Urothelium cell line (cell line): Measurements from ENCODE around the gene ALDOC.
A peak's percentile ranks its signal among the peaks of the same experiment; 100 is the strongest.

Experiments used
- DNase-seq: peaks from one replicate; pipeline ENCODE4 v3.0.0; 2011; ENCODE audit warnings: low spot score, mixed read lengths
- FAIRE-seq: peaks from 2 replicates; lab custom pipeline; 2011; peaks lifted over from hg19 to GRCh38; lab: Jason Lieb, UNC

The ALDOC gene

GRCh38 chr17:28553000-28553505 lies 23.6 kb downstream of the ALDOC start:
- FAIRE-seq (no peak), DNase-seq (no peak)

GRCh38 chr17:28552176-28552999 lies 24.3 kb downstream of the ALDOC start, which contains the start of gene UNC119:
Gene UNC119 (minus strand): TSS chr17:28552624. CDS start chr17:28552557, 67 bp downstream.
- DNase-seq = peak; percentile 97
- FAIRE-seq = no peak

- FAIRE-seq (no peak), DNase-seq (peak; percentile 54)
Observed at GRCh38 chr17:28551421-28552175, 25.1 kb downstream of the ALDOC start.

GRCh38 chr17:28550858-28551257 lies 25.8 kb downstream of the ALDOC start:
- FAIRE-seq (no peak), DNase-seq (no peak)

GRCh38 chr17:28549236-28550132 lies 27.2 kb downstream of the ALDOC start:
- FAIRE-seq = no peak

GRCh38 chr17:28548417-28549130 lies 28.1 kb downstream of the ALDOC start:
- no peak for DNase-seq
- no peak for FAIRE-seq

More at GRCh38 chr17:28549236-28550132, 27.2 kb downstream of the ALDOC start:
- DNase-seq = no peak

- no peak for FAIRE-seq
Observed at GRCh38 chr17:28547623-28548416, 28.9 kb downstream of the ALDOC start.

GRCh38 chr17:28547096-28547622 lies 29.5 kb downstream of the ALDOC start:
- FAIRE-seq = no peak
- no peak for DNase-seq

More at GRCh38 chr17:28547623-28548416, 28.9 kb downstream of the ALDOC start:
- peak; percentile 86 for DNase-seq

- no peak for DNase-seq
- FAIRE-seq = no peak
Observed at GRCh38 chr17:28545787-28546415, 30.8 kb downstream of the ALDOC start.

- DNase-seq (no peak), FAIRE-seq (no peak)
Observed at GRCh38 chr17:28545141-28545503, 31.6 kb downstream of the ALDOC start.

- DNase-seq = no peak
- FAIRE-seq = no peak
Observed at GRCh38 chr17:28544402-28545140, 32.1 kb downstream of the ALDOC start.

GRCh38 chr17:28541439-28541838 lies 35.3 kb downstream of the ALDOC start:
- FAIRE-seq = no peak
- no peak for DNase-seq

GRCh38 chr17:28540231-28540630 lies 36.5 kb downstream of the ALDOC start:
- no peak for FAIRE-seq

GRCh38 chr17:28538296-28538895 lies 38.3 kb downstream of the ALDOC start:
- no peak for FAIRE-seq
- DNase-seq = no peak

More at GRCh38 chr17:28540231-28540630, 36.5 kb downstream of the ALDOC start:
- no peak for DNase-seq

GRCh38 chr17:28537219-28537610 lies 39.5 kb downstream of the ALDOC start:
- FAIRE-seq (no peak), DNase-seq (no peak)

- no peak for DNase-seq
- no peak for FAIRE-seq
Observed at GRCh38 chr17:28536532-28537218, 40.0 kb downstream of the ALDOC start.
